Breast epithelium (tissue), 3 donors: ENCODE measurements around the gene RALGPS1.

ENCODE experiments used
- POLR2A ChIP-seq: fragments of 450-650 bp; IDR thresholded peaks from one replicate; pipeline ENCODE4 v1.6.1; 2016; ENCODE audit warnings: antibody characterized with exemption, mild to moderate bottlenecking, moderate library complexity
- POLR2AphosphoS5 ChIP-seq, 3 donors: sonication (generic); formaldehyde crosslinking; IDR thresholded peaks; one replicate each; pipeline ENCODE4 v1.6.1; 2017; ENCODE audit warnings: antibody characterized with exemption in 3 of 3
- TF ChIP-seq, protein P1 (sequence below), 3 donors: fragments of 450-650 bp; IDR thresholded peaks; one replicate each; pipeline ENCODE4 v1.5.1; 2016 to 2017; ENCODE audit warnings: antibody characterized with exemption in 3 of 3, mild to moderate bottlenecking in 3 of 3, moderate library complexity in 3 of 3

DNA sequence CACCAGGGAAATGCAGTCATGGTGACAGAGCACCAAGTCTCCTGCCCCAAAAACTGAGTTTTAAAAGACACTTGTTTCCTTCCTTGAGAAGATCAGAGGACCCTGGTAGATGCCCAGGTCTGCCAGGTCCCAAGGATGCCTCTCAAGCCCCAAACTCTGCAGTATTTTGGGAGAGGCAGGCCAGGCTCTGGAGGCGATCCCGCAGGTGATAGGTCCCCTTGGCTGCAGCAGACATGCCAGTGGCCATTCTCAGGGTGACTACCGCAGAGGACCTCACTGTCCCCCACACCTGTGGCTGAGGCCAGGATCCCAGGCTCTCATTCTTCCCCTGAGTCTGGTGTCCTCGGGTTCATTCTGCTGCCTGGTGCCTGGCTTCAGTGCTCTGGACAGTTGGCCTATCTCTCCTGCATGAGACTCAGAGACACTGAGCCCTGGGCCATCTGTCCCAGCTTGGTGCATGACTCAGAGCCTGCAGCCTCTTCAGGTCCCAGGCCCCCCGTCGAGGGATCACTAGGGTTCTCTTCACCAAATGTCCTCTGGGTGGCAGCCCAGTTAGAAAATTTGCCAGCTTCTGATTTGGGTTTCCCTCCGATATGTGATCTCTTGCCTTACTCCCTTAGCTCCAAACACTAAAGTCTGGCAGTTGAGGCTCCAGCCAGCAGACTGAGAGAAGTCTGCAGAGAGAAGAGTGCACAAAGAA lies 290.3 kb downstream of the RALGPS1 start:
- TF ChIP-seq, protein P1, sequence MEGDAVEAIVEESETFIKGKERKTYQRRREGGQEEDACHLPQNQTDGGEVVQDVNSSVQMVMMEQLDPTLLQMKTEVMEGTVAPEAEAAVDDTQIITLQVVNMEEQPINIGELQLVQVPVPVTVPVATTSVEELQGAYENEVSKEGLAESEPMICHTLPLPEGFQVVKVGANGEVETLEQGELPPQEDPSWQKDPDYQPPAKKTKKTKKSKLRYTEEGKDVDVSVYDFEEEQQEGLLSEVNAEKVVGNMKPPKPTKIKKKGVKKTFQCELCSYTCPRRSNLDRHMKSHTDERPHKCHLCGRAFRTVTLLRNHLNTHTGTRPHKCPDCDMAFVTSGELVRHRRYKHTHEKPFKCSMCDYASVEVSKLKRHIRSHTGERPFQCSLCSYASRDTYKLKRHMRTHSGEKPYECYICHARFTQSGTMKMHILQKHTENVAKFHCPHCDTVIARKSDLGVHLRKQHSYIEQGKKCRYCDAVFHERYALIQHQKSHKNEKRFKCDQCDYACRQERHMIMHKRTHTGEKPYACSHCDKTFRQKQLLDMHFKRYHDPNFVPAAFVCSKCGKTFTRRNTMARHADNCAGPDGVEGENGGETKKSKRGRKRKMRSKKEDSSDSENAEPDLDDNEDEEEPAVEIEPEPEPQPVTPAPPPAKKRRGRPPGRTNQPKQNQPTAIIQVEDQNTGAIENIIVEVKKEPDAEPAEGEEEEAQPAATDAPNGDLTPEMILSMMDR (IDR thresholded peaks at IDR 0.05) = no peak
- no peak for TF ChIP-seq POLR2AphosphoS5 (IDR thresholded peaks at IDR 0.05)
- no peak for TF ChIP-seq POLR2A
